ENCODE measurements around the gene KLK10. TPM values are rescaled to one million over a fixed set of nuclear protein-coding genes. Genes with fewer than 3 reads are reported as not detected.

Gene KLK10, protein sequence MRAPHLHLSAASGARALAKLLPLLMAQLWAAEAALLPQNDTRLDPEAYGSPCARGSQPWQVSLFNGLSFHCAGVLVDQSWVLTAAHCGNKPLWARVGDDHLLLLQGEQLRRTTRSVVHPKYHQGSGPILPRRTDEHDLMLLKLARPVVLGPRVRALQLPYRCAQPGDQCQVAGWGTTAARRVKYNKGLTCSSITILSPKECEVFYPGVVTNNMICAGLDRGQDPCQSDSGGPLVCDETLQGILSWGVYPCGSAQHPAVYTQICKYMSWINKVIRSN
- not detected for total RNA-seq

DNA sequence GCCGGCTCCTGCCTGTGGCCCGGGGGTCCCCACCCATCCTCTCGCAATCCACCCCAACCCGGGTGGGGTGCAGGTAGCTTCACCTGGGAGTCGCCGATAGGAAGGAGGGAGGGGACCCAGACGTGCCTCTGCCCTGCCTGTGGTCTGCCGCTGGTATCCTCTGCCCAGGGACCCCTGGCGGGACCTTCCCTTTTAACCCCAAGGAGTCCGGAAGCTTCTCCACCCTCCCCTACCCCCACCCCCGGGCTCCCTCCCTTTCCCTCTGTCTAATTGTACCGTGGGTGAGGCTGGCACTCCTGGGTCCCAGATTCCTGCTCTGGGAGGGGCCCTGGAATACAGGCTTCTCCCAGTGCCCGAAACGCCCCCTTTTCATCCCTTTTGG lies at the start of gene KLK10:
Gene KLK10, minus strand, starts transcription at position 166 of the 382 bp plus-strand sequence. CDS start 579 bp downstream, outside the sequence.
- Mint-ChIP-seq H3K4me1 (ENCODE audit: low read depth) (peaks cover 15% of the 10 kb centered on the region), H3K27me3 (ENCODE audit: low read depth) (peaks cover 76% of the 10 kb centered on the region), H3K9me3 (no peaks in the 10 kb centered on the region), H3K36me3 (ENCODE audit: insufficient read depth) (no peaks in the 10 kb centered on the region), H3K4me3 (peak within 1 kb of the TSS; percentile 40)
- no peak for DNase-seq
- no peak for ATAC-seq

DNA sequence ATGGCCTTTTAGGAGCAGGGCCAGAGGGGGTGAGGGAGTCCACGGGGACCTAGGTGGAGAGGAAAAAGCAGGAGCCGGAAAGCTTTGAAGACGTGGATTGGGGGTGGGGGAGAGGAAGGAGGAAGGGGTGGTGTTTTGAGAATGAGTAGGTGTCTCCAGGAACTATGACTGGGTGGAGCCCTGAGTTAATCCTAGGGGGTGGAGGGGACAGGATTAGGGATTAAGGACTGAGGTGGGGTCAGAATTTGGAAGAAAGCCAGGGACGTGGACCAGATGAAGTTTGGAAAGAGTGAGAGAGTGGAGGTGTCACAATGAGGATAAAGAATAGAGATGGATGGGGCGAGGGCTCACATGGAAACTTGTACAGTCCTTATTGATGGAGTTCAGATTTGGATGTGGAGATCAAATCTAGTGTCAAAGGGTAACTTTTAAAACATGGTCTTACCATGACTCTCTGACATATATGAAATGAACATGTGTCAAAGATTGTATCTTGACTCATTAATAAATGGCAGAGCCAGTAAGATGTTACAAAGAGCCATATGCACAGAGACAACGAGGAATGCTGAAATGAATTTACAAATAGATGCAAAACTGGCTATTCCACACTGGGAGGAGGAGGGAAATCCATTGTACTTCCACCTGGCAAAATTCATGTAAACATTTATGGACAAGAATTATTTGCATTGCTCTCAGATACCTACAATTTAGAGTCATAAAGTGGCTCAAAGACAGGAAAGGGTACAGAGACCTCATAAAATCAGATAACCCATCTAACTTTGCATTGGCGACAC lies 47.1 kb upstream of the KLK10 start:
- H3K9me3 Mint-ChIP-seq: no peaks in the 10 kb centered on the region
- peaks cover 47% of the 10 kb centered on the region for H3K27me3 Mint-ChIP-seq (ENCODE audit: low read depth)
- H3K4me1 Mint-ChIP-seq (ENCODE audit: low read depth): peaks cover 3% of the 10 kb centered on the region
- DNase-seq (no peak), ATAC-seq (no peak)
- H3K36me3 Mint-ChIP-seq (ENCODE audit: insufficient read depth): no peaks in the 10 kb centered on the region
- no peak overlapping the region for H3K4me3 Mint-ChIP-seq

DNA sequence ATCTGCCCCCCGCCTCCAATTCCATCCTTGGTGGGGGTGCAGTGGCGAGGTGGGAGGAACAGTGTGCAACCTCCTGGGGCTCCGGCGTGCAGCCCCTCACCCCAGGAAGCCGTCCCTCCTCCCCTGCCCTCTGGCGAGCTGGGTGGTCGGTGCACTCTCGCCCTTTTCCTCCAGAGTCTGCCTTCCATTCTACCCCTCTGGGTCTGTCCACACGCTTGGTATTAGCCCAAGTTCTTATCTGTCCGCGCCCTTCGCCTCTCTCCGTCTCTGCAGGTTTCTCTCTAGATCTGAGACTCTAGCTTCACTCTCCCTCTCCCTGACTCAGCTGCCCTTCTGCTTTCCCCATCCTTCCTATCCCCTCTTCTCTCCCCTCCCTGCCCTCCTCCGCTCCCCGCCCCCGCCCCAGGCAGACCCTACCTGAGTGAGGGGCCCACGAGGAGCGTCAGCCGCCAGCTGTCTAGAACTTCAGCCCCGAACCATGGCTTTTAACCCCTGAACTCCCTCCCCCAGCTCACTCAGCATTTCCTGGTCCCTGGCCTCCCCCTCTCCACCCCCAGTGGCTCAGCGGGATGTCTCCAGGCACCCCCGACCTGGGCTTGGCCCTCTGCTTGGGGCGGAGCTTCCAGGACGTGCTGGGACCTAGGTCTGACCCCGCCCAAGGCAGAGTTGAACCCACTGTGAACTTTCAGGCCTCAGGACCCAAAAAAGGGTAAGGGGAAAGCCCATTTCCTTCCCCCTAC lies 45.9 kb upstream of the KLK10 start:
- no peak for DNase-seq
- Mint-ChIP-seq H3K36me3 (ENCODE audit: insufficient read depth) (no peaks in the 10 kb centered on the region), H3K4me3 (no peak overlapping the region), H3K4me1 (ENCODE audit: low read depth) (peaks cover 3% of the 10 kb centered on the region), H3K27me3 (ENCODE audit: low read depth) (peaks cover 56% of the 10 kb centered on the region), H3K9me3 (no peaks in the 10 kb centered on the region)
- no peak for ATAC-seq

DNA sequence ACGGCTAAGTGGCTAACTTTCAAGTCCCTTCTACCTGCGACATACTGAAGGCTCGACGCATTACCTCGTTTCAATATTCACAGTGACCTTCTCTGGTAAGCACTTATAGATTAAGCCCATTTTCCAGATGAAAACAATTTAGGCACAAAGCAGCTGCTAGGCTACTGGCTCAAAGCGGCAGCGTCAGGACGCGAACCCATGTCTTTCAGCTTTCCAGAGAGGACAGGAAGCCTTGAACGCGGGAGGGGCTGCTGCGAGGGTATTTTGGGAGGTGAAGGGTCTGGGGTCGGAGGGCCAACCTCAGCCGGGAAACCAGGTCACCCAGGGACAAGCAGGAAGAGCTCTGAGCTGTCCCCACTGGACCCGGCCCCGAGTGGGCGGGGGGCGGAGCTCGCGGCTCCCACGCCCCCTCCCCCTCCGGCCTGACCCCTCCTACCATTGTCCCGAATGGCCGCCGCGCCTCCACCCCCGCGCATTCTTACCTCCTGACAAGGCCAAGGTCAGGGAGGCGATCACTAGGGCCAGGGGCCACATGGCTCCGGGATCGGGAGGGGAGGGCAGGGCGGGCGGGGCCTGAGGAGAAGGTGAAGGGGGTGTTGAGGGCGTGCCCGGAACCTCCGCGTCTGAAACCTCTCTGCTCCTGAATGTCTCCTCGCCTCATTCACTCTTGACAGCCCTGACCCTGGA lies 45.2 kb upstream of the KLK10 start, which contains the start of gene KLK13:
Gene KLK13, minus strand, starts transcription at position 559 of the 687 bp plus-strand sequence. Its CDS starts 25 bp downstream, at position 534.
- peaks cover 56% of the 10 kb centered on the region for H3K27me3 Mint-ChIP-seq (ENCODE audit: low read depth)
- no peaks in the 10 kb centered on the region for H3K9me3 Mint-ChIP-seq
- DNase-seq (no peak), ATAC-seq (no peak)
- H3K4me3 Mint-ChIP-seq: no peak within 1 kb of the TSS
- H3K4me1 Mint-ChIP-seq (ENCODE audit: low read depth): peaks cover 3% of the 10 kb centered on the region
- no peaks in the 10 kb centered on the region for H3K36me3 Mint-ChIP-seq (ENCODE audit: insufficient read depth)

DNA sequence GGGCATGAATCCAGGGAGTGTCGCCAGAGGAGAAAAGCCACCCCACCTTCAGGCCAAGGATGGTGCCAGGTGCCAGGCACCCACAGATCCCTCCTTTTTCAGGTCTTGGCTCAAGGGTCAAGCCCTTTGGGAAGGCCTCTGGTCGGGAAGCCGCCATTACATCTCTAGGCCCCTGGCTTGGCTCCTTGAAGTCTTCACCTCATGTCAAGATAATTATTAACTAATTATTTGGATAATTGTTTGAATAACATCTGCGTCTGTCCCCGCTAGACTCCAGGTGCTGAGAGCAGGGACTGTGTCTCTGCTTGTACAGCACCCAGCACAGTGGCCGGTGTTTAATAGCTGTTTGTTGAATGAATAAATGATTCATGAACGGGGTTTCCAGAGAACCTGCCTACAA lies 44.2 kb upstream of the KLK10 start:
- no peaks in the 10 kb centered on the region for H3K9me3 Mint-ChIP-seq
- H3K4me3 Mint-ChIP-seq: no peak overlapping the region
- no peak for ATAC-seq
- H3K27me3 Mint-ChIP-seq (ENCODE audit: low read depth): peaks cover 59% of the 10 kb centered on the region
- no peak for DNase-seq
- H3K4me1 Mint-ChIP-seq (ENCODE audit: low read depth): peaks cover 3% of the 10 kb centered on the region
- H3K36me3 Mint-ChIP-seq (ENCODE audit: insufficient read depth): no peaks in the 10 kb centered on the region

DNA sequence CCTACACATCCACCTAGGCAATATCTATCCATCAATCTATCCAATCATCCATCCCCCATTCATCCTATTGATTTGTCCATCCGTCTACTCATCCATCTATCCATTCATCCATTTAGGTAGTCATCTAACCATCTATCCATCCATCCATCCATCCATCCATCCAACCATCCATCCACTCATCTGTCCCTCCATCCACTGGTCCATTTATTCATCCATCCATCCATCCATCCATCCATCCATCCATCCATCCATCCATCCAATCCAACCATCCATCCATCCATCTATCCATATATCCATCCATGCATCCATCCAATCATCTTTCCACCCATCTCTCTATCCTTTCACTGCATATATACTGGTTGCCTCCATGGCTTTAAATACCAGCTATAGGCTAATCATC lies 41.5 kb upstream of the KLK10 start:
- DNase-seq (no peak), ATAC-seq (no peak)
- H3K4me3 Mint-ChIP-seq: no peak overlapping the region
- peaks cover 3% of the 10 kb centered on the region for H3K4me1 Mint-ChIP-seq (ENCODE audit: low read depth)
- no peaks in the 10 kb centered on the region for H3K9me3 Mint-ChIP-seq
- H3K36me3 Mint-ChIP-seq (ENCODE audit: insufficient read depth): no peaks in the 10 kb centered on the region
- H3K27me3 Mint-ChIP-seq (ENCODE audit: low read depth): peaks cover 49% of the 10 kb centered on the region

DNA sequence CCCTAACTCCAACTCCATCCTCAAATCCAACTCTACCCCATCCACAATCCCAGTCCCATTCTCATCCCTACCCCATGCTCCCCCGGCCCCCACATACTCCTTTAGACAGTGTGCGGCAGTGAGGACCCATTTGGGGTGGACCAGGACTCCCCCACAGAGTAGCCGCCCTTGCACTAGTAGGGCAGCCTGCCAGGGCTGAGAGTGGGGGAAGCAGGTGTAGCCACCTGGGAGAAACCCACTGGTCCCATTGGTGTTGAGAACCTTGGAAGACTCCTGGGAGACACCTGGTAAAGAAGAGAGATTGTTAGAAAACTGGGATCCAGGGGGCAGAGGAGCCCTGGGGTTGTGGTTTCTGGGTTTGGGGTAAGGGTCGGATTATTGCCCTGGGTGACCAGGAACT lies 40.8 kb upstream of the KLK10 start:
- Mint-ChIP-seq H3K9me3 (no peaks in the 10 kb centered on the region), H3K36me3 (ENCODE audit: insufficient read depth) (no peaks in the 10 kb centered on the region), H3K4me3 (no peak overlapping the region), H3K27me3 (ENCODE audit: low read depth) (peaks cover 48% of the 10 kb centered on the region), H3K4me1 (ENCODE audit: low read depth) (peaks cover 3% of the 10 kb centered on the region)
- DNase-seq: no peak
- ATAC-seq: no peak

DNA sequence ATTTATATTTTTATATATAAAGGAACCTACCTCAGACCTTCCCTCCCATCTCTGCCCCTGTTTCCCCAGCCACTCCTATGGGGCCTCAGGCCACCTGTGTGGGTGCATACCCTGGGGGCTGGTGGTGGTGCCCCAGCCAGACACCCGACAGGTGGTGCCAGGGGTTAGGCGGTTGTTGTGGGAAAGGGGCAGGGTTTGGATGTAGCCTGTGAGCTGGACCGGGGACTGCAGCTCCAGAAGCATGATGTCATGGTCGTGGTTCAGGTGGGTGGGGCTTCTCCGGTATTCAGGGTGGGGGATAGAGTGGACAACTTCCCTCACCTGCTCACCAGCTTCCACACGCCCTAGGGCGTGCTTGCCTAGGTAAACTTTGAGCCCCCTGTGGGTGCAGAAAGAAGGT lies 40.2 kb upstream of the KLK10 start:
- no peak for ATAC-seq
- Mint-ChIP-seq H3K4me1 (ENCODE audit: low read depth) (no peaks in the 10 kb centered on the region), H3K27me3 (ENCODE audit: low read depth) (peaks cover 44% of the 10 kb centered on the region), H3K9me3 (no peaks in the 10 kb centered on the region), H3K4me3 (no peak overlapping the region), H3K36me3 (ENCODE audit: insufficient read depth) (no peaks in the 10 kb centered on the region)
- no peak for DNase-seq

DNA sequence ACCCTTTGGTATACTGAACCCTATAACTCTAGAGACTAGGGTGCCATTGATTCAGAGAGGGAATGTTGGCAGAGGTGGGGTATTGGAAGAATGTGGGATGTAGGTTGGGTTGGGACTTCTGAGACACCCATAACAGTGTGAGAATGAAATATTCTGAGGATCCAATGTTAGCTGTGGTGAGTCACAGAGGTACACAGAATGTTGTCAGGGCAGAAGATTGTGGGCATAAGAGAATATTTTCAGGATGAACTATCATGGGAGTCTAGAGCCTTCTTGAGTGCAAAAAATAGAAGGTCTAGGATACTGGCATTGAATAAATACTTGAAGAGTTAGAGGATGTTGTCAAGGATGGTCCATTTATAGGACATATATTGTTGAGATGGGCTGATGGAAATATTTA lies 36.4 kb upstream of the KLK10 start:
- no peaks in the 10 kb centered on the region for H3K4me1 Mint-ChIP-seq (ENCODE audit: low read depth)
- H3K4me3 Mint-ChIP-seq: no peak overlapping the region
- no peak for DNase-seq
- no peak for ATAC-seq
- H3K27me3 Mint-ChIP-seq (ENCODE audit: low read depth): peaks cover 40% of the 10 kb centered on the region
- no peaks in the 10 kb centered on the region for H3K9me3 Mint-ChIP-seq
- H3K36me3 Mint-ChIP-seq (ENCODE audit: insufficient read depth): no peaks in the 10 kb centered on the region

DNA sequence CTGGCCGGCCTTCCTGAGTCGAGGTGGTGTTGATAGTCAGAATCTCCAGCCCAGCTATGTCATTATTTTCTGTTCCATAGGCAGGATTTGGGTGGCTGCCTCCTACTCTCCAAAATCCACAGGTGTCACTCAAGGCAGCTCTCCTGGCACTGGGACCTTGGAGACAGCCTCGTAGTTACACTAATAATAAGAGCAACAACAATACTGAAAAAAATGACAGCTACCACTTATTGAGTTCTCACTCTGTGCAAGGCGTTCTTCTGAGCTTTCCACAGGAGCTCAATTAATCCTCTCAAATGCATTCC lies 27.5 kb upstream of the KLK10 start:
- Mint-ChIP-seq H3K27me3 (ENCODE audit: low read depth) (peaks cover 14% of the 10 kb centered on the region), H3K36me3 (ENCODE audit: insufficient read depth) (no peaks in the 10 kb centered on the region), H3K4me3 (no peak overlapping the region), H3K4me1 (ENCODE audit: low read depth) (no peaks in the 10 kb centered on the region), H3K9me3 (peaks cover 3% of the 10 kb centered on the region)
- ATAC-seq (no peak), DNase-seq (no peak)

DNA sequence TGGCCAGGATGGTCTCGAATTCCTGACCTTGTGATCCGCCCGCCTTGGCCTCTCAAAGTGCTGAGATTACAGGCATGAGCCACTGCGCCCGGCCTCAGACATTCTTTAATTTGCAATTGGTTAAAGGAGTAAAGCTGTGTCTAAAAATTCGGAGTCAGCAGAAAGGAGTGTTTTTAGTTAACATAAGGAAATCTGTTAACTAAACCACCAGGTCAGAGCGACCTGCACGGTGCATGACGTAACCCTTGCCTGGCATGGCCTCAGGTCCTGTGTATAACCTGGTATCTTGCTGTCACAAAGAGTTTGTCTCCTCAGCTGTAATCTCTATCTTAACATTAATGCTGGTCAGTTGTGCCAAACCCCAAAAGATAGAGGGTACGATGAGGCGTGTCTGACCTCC lies 24.8 kb upstream of the KLK10 start:
- no peaks in the 10 kb centered on the region for H3K9me3 Mint-ChIP-seq
- H3K27me3 Mint-ChIP-seq (ENCODE audit: low read depth): peaks cover 9% of the 10 kb centered on the region
- ATAC-seq (no peak), DNase-seq (no peak)
- no peaks in the 10 kb centered on the region for H3K36me3 Mint-ChIP-seq (ENCODE audit: insufficient read depth)
- no peak overlapping the region for H3K4me3 Mint-ChIP-seq
- no peaks in the 10 kb centered on the region for H3K4me1 Mint-ChIP-seq (ENCODE audit: low read depth)

DNA sequence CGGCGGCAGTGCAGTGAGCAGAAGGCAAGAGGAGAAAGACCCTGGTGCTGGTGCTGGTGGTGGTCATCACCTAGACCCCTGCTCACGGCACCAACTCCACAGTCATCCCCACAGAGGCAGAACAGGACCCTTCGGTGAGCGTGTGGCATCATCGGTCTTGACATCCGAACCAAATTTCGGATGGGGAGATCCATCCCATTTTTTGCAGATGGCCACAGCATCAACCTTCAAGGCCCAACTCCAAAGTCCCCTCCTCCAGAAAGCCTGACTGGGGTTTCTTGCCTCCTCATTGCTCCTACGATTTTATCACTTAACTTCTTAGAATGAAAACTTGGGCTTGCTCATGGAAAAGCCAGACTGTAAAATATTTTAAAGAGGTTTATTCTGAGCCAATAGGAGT lies 24.0 kb upstream of the KLK10 start:
- Mint-ChIP-seq H3K4me3 (no peak overlapping the region), H3K4me1 (ENCODE audit: low read depth) (no peaks in the 10 kb centered on the region), H3K36me3 (ENCODE audit: insufficient read depth) (no peaks in the 10 kb centered on the region), H3K9me3 (no peaks in the 10 kb centered on the region), H3K27me3 (ENCODE audit: low read depth) (peaks cover 5% of the 10 kb centered on the region)
- no peak for ATAC-seq
- no peak for DNase-seq

DNA sequence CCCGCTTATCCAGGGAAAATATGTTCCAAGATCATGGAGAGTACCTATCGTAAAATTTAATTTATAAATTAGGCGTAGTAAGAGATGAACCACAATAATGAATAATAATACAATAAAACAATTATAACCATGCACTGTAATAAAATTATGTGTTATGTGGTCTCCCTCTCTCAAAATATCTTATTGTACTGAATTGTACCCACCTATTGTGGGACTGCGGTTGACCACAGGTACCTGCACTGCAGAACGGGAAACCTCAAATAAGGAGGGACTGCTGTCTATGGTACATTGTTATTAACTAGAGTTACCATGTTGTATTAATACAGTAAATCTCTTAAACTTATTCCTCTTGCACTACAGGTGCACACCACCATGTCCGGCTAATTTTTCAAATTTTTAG lies 20.6 kb upstream of the KLK10 start:
- ATAC-seq (no peak), DNase-seq (no peak)
- Mint-ChIP-seq H3K27me3 (ENCODE audit: low read depth) (peaks cover 5% of the 10 kb centered on the region), H3K4me3 (no peak overlapping the region), H3K36me3 (ENCODE audit: insufficient read depth) (no peaks in the 10 kb centered on the region), H3K9me3 (no peaks in the 10 kb centered on the region), H3K4me1 (ENCODE audit: low read depth) (no peaks in the 10 kb centered on the region)

DNA sequence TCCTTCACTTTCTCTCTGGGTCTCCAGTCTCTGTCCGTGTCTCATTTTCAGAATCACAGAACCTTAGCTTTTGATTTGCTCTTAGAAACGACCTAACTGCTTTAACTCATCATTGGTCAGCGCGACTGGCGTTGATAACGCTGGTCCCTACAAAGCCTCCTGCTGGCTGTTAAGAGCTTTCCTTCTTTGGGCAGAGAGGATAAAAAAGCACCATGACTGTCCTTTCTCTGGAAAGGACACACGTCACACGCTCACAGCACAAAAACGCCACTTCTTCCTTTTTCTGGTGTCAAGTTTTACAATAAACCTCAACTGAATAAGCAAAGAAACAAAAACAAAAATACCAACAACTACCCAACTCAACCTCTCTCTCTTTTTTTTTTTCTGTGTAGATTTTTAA lies 17.0 kb upstream of the KLK10 start:
- ATAC-seq: no peak
- Mint-ChIP-seq H3K4me3 (no peak overlapping the region), H3K36me3 (ENCODE audit: insufficient read depth) (no peaks in the 10 kb centered on the region), H3K9me3 (no peaks in the 10 kb centered on the region), H3K27me3 (ENCODE audit: low read depth) (peaks cover 24% of the 10 kb centered on the region), H3K4me1 (ENCODE audit: low read depth) (no peaks in the 10 kb centered on the region)
- no peak for DNase-seq

Measured in activated T-cell treated with anti-CD3 and anti-CD28 coated beads, Interleukin-2, amount 50 U/mL, for 4 hours (primary cell).